ENCODE results near the gene NNAT. TPM values are rescaled to one million over a fixed set of nuclear protein-coding genes. Genes with fewer than 3 reads are reported as not detected.

Gene NNAT
- total and polyA plus RNA-seq, 4 donors, result 0.38 to 2.6 TPM; not detected in 2

Other genes starting within 250 kb of the NNAT start
- 10 to 100 TPM; 47.1 to 59.3 TPM for gene MANBAL, start 231.6 kb upstream of the NNAT start, total RNA-seq
- 10 to 100 TPM; 61.1 to 86.8 TPM for gene MANBAL, start 231.6 kb upstream of the NNAT start, polyA plus RNA-seq
- 10 to 100 TPM; 51.3 to 72.4 TPM for gene SRC, start 175.1 kb upstream of the NNAT start, total RNA-seq
- gene SRC, start 175.1 kb upstream of the NNAT start, polyA plus RNA-seq, result 10 to 100 TPM; 16.7 to 31.1 TPM
- gene BLCAP, start 6.6 kb downstream of the NNAT start, total RNA-seq, result 10 to 100 TPM; 46.9 to 68.7 TPM
- 10 to 100 TPM; 35.2 to 36.4 TPM for gene BLCAP, start 6.6 kb downstream of the NNAT start, polyA plus RNA-seq
- 10 to 100 TPM; 42.9 to 44.6 TPM for gene CTNNBL1, start 172.8 kb downstream of the NNAT start, total RNA-seq
- 10 to 100 TPM; 64.1 to 71.2 TPM for gene CTNNBL1, start 172.8 kb downstream of the NNAT start, polyA plus RNA-seq

All from aorta (tissue), 4 donors.